Measurements from ENCODE around the gene ZNF43. TPM values are rescaled to one million over a fixed set of nuclear protein-coding genes. Genes with fewer than 3 reads are reported as not detected.

Gene ZNF43
- total and polyA plus RNA-seq, 2 of the 8 experiments (the other 6 are each of a cell fraction or from before 2014, with no cell fraction given), result 24.7 to 53.1 TPM

- TF ChIP-seq CHD7 (IDR thresholded peaks at IDR 0.05; ENCODE audit: insufficient replicate concordance, low read length) (peak; percentile 80), POLR2AphosphoS5 (IDR thresholded peaks at IDR 0.05; ENCODE audit: low read depth, low read length) (0 out of 2 replicates have a peak, but pooled peaks have one; percentile 20), RFX5 (IDR thresholded peaks at IDR 0.05; ENCODE audit: borderline replicate concordance, low read depth, low read length) (no peak), SP1 (IDR thresholded peaks at IDR 0.05; ENCODE audit: low read depth, low read length) (no peak), SIX5 (IDR thresholded peaks at IDR 0.05; ENCODE audit: low read depth, low read length) (no peak)
Measured at GRCh38 chr19:21841488-21842097, 5.6 kb upstream of the ZNF43 start (continued).
